ENCODE results near the gene CRTC1.

Gene CRTC1

DNA sequence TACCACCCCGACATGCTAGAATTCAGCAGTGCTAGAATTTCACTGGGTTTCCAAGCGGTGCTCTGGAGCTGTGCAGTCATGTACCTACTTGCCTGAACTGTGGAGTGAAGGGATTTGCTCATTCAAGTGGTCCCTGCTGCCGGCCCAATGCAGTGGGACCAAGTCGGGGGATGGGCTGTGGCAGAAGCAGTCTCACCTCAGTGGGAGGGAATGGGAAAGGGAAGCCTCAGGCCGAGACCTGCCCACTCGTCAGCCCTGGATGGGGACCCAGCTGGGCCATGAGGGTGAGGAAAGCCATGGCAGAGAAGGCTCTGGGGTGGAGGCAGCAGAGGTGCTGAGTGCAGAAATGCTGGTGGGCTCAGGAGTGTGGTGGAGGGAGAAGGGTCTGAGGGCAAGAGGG, 31.7 kb upstream of the CRTC1 start:
- no peak for DNase-seq

DNA sequence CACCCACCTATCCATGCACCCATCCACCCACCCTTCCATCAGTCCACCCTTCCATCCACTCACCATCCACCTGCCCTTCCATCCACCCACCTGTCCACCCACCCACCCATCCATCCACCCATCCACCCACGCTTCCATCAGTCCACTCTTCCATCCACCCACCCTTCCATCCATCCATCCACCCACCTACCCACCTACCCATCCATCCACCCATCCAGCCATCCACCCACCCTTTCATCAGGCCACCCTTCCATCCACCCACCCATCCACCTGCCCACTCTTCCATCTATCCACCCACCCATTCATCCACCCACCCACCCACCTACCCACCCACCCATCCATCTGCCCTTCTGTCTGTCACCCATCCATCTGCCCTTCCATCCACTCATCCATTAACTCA, 29.6 kb upstream of the CRTC1 start:
- DNase-seq, result no peak

DNA sequence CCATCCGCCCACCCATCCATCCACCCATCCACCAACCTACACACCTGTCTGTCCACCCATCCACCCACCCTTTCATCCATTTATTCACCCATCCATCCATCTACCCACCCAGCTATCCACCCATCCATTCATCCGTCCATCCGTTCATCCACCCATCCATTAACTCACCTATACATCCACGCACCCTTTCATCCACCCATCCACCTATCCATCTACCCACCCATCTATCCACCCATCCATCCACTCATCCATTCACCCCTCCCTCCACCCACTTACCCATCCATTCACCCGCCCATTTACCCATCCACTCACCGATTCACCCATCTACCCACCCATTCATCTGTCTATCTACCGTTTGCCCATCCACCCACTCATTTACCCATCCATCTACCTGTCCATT, 29.0 kb upstream of the CRTC1 start:
- DNase-seq, result no peak

DNA sequence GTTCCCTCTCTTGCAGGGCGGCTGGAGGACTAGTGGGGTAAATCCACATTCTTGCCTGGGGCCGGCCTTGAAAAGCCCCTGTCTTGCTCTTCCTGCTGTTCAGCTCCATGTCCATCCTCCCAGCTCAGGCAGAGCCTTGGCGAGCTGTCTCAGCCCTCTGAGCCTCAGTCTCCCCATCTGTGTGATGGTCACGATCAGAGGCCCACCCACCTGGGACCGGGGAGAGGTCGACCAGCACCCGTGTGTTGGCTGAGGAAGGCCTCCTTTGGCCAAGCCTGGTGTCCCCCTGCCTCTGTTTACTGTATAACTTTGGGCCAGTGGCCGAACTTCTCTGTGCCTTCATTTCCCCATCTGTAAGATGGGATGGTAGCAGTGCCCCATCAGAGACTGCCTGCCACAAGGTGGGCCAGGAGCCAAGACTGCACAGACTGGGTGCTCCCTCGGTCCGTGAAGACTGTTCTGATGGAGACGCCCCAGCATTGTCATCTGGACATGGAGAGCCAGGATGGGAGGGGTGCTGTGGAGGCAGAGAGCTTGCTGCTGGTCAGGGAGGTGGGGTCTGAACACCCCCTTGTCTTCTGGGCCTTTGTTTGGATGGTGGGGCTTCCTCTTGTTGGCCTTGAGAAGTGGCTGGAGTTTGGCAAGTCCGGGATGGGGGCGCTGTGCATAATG, 28.2 kb upstream of the CRTC1 start:
- DNase-seq, result no peak

DNA sequence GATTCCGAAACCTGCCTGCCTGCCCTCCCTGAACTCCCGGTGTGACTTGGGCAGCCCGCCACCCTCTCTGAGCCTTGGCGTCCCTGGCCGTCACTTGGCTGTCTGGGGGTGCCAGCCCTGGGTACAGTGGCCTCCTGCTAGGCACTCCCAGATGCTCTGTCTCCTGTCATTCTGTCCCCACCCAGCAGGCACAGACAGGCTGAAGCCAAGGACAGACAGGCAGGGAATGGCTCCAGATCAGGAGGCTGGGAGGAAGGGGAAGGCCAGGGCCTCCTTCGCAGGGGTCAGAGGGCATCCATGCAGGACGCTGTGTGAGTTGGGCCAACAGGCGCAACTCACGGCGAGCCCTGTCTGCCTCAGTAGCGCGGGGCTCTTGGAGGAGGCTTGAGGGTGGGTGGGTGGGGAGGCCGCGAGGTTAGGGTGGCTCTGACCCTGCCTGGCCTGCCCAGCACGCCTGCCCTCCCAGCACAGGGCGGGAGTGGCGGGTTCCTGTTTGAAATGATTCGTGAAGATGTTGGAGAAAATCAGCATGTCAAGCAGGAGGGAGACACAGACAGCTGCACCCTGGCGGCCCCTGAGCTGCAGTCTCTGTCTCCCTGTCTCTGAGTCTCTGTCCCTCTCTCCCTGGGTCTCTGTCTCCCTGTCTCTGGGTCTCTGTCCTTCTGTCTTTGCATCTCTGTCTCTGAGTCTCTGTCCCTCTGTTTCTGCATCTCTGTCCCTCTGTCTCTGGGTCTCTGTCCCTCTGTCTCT, 27.0 kb upstream of the CRTC1 start:
- DNase-seq, result no peak

GRCh38 chr19:18657590-18658365, 25.7 kb upstream of the CRTC1 start:
- peak; percentile 37 for DNase-seq

DNA sequence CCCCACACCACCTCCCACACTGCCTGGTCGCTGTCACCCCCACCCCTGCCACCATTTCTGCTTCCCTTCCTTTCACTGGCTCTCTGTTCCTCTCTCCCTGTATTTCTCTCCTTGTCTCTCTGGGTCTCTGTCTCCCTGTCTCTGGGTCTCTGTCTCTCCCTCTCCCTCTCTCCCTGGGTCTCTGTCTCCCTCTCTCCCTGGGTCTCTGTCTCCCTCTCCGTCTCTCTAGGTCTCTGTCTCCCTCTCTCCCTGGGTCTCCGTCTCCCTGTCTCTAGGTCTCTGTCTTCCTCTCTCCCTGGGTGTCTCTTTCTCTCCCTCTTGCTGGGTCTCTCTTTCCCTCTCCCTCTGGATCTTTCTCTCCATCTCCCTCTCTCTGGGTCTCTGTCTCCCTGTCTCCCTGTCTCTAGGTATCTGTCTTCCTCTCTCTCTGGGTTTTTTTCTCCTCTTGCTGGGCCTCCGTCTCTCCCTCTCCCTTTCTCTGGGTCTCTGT, 25.1 kb upstream of the CRTC1 start:
- DNase-seq, result no peak

DNA sequence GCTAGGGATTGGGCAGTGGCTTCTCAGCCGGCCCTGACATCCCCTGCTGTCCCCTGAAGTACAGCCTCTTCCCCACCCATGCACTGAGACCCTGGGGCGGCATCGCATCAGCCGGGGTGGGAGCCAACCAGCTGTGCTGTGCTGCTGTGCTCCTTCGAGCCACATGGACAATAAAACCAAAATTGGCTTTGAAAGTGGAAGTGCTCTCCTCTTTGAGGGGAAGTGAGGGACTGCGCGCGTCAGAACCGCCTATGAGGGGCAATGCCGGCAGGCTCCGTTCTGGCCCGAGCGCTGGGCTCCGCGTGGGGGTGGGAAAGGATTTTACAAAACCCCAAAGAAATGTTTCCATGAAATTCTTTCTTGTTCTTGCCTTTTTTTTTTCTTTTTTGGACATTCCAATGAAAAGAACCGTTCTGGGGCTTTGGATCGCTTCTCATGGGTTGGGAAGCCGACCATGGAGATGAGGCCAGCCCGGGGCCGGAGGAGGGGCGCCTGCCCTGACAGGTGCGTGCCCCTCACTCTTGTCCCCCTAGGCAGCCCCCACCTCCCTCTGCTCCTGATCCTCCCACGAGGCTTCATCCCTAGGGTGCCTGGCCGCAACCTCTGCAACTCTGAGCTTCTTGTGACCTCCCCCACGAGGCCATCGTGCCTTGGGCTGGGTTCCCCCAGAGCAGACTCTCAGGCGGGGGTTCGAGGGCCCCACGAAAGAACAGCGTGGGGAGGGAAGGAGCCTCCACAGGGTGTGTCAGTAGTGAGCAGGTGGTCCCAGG, 24.0 kb upstream of the CRTC1 start:
- no peak for DNase-seq

DNA sequence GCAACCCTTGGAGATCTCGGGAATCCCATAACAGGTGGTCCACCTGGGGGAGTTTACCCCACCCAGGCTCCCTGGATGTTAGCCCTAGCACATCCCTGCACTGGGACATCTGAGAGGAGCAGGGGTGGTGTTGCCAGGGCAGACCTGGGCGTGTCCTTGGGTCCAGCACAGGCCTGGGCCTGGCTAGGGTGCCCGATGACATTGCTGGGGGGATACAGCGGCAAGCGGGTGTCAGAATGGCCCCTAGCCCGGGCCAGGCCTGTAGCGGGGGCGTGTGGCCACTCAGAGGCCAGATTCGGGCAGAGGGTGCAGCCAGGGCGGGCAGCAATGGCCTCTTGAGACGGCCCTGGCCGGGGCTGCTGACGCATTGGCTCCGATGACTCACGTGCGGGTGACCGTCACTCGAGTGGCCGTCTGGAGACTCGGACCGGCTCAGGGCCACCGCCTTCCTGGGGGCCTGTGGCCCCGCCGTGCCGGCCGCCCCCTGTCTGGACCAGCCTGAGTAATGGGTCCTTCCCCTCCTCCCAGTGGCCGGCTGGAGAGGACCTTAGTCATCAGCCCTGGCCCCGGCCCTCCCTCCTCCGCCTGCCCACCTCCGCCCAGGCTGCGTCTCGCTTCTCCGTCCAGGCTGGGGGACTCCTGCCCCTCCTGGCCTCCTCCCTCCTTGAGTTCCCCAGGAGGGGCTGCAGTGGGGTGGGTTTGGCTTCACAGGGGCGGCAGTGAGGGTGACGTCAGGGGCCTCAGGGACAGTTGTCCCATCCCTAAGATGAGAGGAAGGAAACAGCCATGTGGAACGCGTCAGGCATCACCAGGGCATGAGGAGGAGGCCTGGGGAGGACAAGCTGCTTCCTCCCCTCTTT, 23.2 kb upstream of the CRTC1 start:
- no peak for DNase-seq

DNA sequence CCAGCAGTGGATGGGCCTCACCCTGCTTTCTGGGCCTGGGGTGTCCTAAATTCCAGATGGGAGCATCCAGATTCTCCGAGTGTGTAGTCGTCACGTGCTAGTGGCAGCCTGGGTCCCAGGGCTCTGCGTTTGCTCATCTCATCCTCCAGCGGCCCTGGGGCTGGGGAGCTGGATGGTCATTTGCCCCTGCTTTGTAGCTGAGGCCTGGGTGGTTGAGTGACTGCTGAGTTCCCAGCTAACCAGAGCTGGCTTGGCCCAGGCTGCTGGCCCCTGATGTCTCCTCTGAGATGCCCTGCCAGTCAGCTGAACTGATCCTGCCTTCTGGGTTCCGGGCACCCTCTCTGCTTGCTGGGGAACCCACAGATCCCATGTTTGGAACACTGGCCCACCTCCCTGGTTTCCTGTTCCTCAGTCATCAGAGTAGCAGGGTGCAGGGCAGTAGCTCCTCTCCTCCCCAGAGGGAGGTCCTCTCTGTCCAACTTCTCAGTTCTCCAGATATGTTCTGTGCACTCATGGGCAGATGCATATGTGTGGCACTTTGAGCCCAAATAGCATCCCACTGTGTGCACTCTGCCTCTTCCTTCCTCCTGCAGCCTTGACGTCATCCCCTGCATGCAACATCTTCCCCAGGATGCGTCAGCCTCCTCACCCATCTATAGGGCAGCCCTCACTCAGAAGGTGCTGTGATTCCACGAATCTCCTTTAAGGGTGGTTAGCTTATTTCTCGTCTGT, 22.4 kb upstream of the CRTC1 start:
- DNase-seq, result no peak

DNA sequence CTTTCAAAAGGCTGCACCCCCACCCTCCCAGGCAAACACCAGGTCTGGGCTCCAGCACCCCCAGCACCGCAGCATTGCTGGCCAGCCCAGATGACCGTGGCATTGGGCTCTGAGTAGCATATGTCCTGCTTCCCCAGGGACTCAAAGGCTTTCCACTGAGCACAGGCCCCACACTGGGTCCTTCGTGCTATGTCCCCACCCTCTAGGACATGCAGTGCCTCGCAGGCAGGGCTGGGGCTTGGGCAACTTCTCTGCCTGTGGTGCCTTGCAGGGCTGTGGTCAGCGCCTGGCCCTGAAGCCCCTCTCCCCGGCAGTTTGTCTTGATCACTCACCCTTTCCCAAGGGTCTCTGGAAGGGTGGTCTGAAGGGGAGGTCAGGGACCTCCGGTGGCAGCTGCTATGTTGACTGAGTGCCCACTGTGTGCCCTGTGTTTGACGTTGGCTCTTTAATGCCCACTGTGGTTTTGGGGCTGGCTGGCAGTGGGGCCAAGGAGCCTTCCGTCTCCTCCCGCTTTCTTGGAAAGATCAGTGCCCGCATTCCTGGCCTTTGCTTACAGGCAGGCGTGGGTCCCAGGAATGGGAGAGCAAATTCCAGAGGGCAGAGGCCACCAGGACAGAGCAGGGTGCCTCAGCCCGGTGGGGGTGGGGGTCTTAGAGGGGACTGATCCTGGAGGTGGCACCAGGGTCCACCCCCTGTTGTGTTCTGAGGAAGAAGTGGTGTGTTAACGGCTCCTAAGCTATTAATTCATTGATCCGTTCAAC, 20.3 kb upstream of the CRTC1 start:
- no peak for DNase-seq

- no peak for DNase-seq
These were observed 19.4 kb upstream of the CRTC1 start for GRCh38 chr19:18663940-18664530.

GRCh38 chr19:18665771-18666202, 17.7 kb upstream of the CRTC1 start:
- no peak for DNase-seq

GRCh38 chr19:18666317-18666716, 17.2 kb upstream of the CRTC1 start:
- DNase-seq, result no peak

DNA sequence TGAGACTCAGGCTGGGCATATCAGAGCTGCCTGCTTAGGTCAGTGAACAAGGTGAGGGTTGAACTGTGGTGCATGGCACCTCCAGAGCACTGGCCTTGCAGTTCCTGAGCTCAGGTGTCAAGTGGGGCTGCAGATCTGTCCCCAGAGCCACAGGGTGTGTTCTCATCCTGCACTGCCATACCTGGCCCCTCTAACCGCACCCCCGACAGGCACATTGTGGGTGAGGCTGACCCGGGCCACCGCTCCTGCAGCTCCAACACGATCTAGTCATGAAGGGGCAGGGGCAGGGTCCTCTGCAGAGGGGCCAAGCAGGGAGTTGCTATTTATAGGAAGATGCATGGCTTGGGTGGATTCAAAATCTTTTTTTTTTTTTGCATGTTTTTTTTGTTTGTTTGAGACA, 16.7 kb upstream of the CRTC1 start:
- DNase-seq, result no peak

- DNase-seq, result no peak
These were observed 15.8 kb upstream of the CRTC1 start for GRCh38 chr19:18667531-18668251.

DNA sequence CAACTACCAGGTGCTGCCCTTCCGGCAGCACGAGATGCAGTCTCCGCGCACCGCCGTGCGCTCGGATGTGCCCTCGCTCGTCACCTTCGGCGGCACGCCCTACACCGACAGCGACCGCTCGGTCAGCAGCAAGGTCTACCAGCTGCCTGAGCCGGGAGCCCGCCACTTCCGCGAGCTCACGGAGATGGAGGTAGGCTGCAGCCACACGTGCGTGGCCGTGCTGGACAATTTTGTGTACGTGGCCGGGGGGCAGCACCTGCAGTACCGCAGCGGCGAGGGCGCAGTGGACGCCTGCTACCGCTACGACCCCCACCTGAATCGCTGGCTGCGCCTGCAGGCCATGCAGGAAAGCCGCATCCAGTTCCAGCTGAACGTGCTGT, 15.2 kb upstream of the CRTC1 start:
- no peak for DNase-seq

- DNase-seq, result no peak
These were observed 14.5 kb upstream of the CRTC1 start for GRCh38 chr19:18668744-18669523.

GRCh38 chr19:18669524-18669817, 14.0 kb upstream of the CRTC1 start:
- DNase-seq, result peak; percentile 28

All from fibroblast of skin of right quadriceps (primary cell).